Central memory CD8-positive, alpha-beta T cell (primary cell): ENCODE data around the gene TBC1D3E.
"Not testable (repeated sequence)": the region's sequence is repeated elsewhere in the genome, so short reads cannot be mapped to it uniquely, and the experiment has no call there.

Experiments
- ATAC-seq: fragments of 150-1000 bp; cut with Tn5 transposase; replicated peaks from 2 replicates; pipeline ENCODE4 v1.10.0; 2022; ENCODE audit warnings: mild to moderate bottlenecking, moderate FRiP score, moderate number of reproducible peaks; ENCODE audit not compliant: poor library complexity, severe bottlenecking; ENCODE audit errors: extremely low read depth
- DNase-seq, 2 donors: peaks; one replicate each; pipeline ENCODE4 v3.0.0; 2021; ENCODE audit warnings: low spot score in 2 of 2
- H3K27ac Mint-ChIP-seq: one replicate; pipeline ENCODE4 v1.8.0; 2022; ENCODE audit warnings: low read depth, mild to moderate bottlenecking, moderate library complexity, mixed read lengths
- H3K27me3 Mint-ChIP-seq: one replicate; pipeline ENCODE4 v1.8.0; 2022; ENCODE audit warnings: mixed read lengths
- H3K36me3 Mint-ChIP-seq: one replicate; pipeline ENCODE4 v1.8.0; 2022; ENCODE audit warnings: mild to moderate bottlenecking, moderate library complexity, mixed read lengths; ENCODE audit not compliant: insufficient read depth
- H3K4me1 Mint-ChIP-seq: one replicate; pipeline ENCODE4 v1.8.0; 2022; ENCODE audit warnings: mixed read lengths
- H3K4me3 Mint-ChIP-seq: one replicate; pipeline ENCODE4 v1.8.0; 2022; ENCODE audit warnings: mild to moderate bottlenecking, moderate library complexity, mixed read lengths
- H3K9me3 Mint-ChIP-seq: one replicate; pipeline ENCODE4 v1.8.0; 2022; ENCODE audit warnings: mixed read lengths

Gene TBC1D3E

GRCh38 chr17:38127651-38128050 lies at the start of gene TBC1D3E:
Gene TBC1D3E (plus strand): TSS chr17:38127951. CDS start chr17:38129496, 1,545 bp downstream.
- H3K27ac Mint-ChIP-seq, H3K4me3 Mint-ChIP-seq, H3K9me3 Mint-ChIP-seq, ATAC-seq, H3K27me3 Mint-ChIP-seq, DNase-seq, H3K36me3 Mint-ChIP-seq, H3K4me1 Mint-ChIP-seq: not testable (repeated sequence)

- not testable (repeated sequence) for ATAC-seq, H3K27me3 Mint-ChIP-seq
These were observed 40.4 kb upstream of the TBC1D3E start for GRCh38 chr17:38087344-38087743.

GRCh38 chr17:38088120-38088519 lies 39.6 kb upstream of the TBC1D3E start:
- ATAC-seq, H3K9me3 Mint-ChIP-seq, H3K36me3 Mint-ChIP-seq, H3K4me3 Mint-ChIP-seq, DNase-seq, H3K27ac Mint-ChIP-seq, H3K27me3 Mint-ChIP-seq, H3K4me1 Mint-ChIP-seq: not testable (repeated sequence)

More at GRCh38 chr17:38087344-38087743, 40.4 kb upstream of the TBC1D3E start:
- H3K4me3 Mint-ChIP-seq, H3K9me3 Mint-ChIP-seq, H3K27ac Mint-ChIP-seq, H3K36me3 Mint-ChIP-seq, H3K4me1 Mint-ChIP-seq, DNase-seq: not testable (repeated sequence)

- not testable (repeated sequence) for H3K9me3 Mint-ChIP-seq, H3K4me3 Mint-ChIP-seq, DNase-seq, H3K4me1 Mint-ChIP-seq, H3K27me3 Mint-ChIP-seq, H3K36me3 Mint-ChIP-seq, H3K27ac Mint-ChIP-seq
- ATAC-seq: peak; percentile 44
These were observed 33.6 kb upstream of the TBC1D3E start for GRCh38 chr17:38094059-38094694.

GRCh38 chr17:38099262-38099661 lies 28.5 kb upstream of the TBC1D3E start:
- not testable (repeated sequence) for H3K27me3 Mint-ChIP-seq

GRCh38 chr17:38119829-38120228 lies 7.9 kb upstream of the TBC1D3E start:
- H3K27me3 Mint-ChIP-seq, ATAC-seq, H3K4me1 Mint-ChIP-seq, H3K36me3 Mint-ChIP-seq, H3K27ac Mint-ChIP-seq, H3K9me3 Mint-ChIP-seq, H3K4me3 Mint-ChIP-seq, DNase-seq: not testable (repeated sequence)

More at GRCh38 chr17:38099262-38099661, 28.5 kb upstream of the TBC1D3E start:
- DNase-seq, H3K27ac Mint-ChIP-seq, H3K36me3 Mint-ChIP-seq, H3K4me1 Mint-ChIP-seq, H3K9me3 Mint-ChIP-seq, H3K4me3 Mint-ChIP-seq: not testable (repeated sequence)
- ATAC-seq: peak; percentile 76

GRCh38 chr17:38134860-38135259 lies 7.1 kb downstream of the TBC1D3E start:
- H3K9me3 Mint-ChIP-seq, H3K36me3 Mint-ChIP-seq, H3K4me1 Mint-ChIP-seq, H3K27ac Mint-ChIP-seq, H3K27me3 Mint-ChIP-seq, ATAC-seq, H3K4me3 Mint-ChIP-seq: not testable (repeated sequence)
- DNase-seq: peak; percentile 8 to 9
